NCI-H1436 (cell line): ENCODE results near the gene KLK11.
"Not testable (repeated sequence)": the region's sequence is repeated elsewhere in the genome, so short reads cannot be mapped to it uniquely, and the experiment has no call there.

Experiments used
- DNase-seq: peaks from one replicate; lab custom pipeline; 2025; lab: John Stamatoyannopoulos, UW

KLK11 gene

DNA sequence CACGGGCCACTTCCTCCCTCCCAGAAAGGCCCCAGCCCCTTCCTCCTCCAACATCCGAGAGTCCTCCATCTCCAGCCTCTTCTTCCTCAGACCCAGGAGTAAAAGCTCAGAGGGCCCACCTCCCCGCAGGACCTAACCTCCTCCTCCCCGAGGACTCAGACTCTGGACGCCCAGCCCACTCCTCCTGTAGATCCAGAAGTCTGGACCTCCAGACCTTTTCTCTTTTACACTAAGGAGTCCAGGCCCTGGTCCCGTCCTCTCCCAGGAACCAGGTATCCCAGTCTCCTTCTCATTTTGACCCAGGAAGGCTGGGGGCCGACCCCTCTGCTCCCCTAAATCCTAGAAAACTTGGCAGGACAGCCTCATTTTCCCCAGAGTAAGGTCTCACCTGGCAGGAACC, 23.1 kb downstream of the KLK11 start:
- DNase-seq = no peak

DNA sequence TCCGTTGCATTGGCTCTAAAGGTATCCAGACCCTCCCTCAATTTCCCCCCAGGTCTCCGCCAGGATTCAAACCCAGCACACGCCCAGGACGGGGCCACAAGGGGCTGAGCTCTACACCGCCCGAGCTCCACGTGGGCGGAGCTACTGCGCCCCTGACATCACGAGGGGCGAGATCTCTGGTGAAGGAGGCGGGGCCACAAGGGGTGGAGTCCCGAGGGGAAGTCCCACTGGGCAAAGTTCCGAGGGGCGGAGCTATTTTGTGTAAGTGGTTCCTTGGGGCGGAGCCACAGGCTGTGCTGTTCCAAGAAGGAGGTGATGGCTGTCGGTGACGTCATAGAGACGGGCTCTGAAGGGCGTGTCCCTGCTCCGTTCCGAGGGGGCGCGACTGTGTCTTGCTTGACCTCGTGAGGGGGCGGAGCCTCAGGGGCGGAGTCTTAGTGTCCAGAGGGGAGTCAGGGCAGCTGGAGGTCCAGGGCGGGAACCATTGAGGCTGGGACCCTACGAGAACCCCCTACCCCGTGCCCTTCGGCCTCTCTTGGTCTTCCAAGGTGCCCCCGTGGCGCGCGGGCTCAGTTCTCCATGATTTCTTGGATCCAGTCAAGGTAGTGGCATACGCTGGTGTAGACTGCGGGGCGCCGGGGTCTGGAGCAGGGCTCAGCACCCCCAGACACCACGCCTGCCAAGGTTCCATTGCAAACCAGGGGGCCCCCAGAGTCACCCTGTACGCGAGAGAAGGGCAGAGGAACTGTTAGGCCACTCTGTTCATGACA, 23.7 kb downstream of the KLK11 start:
- peak; percentile 47 for DNase-seq

DNA sequence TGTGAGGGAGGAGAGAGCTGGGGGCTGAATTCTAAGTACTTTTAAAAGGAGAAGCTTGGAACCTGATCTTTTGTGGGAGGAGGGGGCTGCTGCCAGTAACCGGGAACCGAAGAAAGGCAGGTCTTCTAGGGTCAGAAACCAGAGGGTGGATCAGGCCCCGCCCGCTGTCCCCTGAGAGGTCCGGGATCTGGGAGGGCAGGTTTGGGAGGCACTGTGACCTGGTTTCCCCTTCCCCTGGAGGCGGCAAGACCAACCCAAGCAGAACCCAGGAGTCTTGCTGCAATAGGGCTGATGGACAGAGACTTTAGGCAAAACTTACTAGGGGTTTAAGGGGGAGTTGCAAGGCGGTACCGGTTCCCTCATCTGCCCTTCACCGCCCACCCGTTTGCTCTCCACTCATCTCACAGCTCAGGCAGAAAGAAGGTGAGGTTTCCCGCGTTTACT, 24.3 kb downstream of the KLK11 start:
- no peak for DNase-seq

DNA sequence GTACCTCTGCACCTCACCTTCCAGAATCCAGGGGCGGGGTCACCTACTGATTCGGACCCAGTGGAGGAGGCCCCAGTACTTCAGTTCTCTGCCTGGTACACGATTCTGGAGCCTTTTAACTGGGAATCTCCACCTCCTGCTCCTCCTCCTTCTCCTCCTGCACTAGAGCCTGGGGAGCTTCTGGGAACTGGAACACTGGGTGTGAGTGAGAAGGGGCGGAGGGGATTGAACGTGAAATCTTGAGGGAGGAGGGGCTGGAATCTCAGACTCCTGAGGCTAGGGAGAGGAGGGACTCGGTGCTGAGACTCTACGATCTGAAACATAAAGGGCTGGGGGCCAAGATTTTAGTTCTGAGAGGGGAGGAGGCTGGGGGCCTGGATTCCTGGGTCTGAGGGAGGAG, 24.9 kb downstream of the KLK11 start, which contains the start of gene KLK8:
Gene KLK8, minus strand, starts transcription at position 90 of the 400 bp plus-strand sequence. CDS start 437 bp downstream, outside the sequence.
- no peak for DNase-seq

DNA sequence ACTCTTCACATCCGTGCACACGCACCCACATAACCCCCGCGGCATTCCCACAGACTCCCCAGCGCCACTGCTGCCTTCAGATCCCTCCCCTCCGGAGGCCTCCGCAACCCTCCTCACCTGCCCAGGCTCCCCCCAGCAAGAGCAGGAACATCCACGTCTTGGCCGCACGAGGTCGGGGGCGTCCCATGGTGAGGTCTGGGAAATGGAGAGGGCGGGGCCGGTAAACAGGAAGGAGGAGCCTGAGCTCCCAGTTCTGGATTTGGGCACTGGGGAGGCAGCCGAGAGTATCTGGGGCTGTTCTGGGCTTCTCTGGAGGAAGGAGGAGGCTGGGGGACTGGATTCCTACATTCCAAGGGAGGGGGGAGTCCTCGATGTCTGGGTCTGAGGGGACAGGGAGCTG, 25.4 kb downstream of the KLK11 start:
- no peak for DNase-seq

DNA sequence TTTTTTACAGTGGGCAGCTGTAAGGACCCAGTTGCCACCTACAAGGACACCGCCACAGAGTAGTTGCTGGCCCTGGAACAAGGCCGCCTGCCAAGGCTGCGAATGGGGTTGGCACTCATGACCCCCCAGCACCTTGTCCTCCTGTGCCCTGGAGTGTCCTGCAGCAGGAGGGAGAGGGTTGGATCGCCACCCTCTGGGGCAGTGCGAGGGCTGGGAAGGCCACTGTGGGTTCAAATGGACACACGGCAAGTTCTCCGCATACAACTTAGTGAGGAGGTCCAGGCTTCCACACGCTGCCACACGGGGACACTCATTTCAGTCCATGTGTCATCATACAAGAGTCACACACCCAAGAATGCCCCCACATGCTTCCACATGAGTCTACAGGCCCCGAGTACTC, 26.0 kb downstream of the KLK11 start:
- DNase-seq = no peak

DNA sequence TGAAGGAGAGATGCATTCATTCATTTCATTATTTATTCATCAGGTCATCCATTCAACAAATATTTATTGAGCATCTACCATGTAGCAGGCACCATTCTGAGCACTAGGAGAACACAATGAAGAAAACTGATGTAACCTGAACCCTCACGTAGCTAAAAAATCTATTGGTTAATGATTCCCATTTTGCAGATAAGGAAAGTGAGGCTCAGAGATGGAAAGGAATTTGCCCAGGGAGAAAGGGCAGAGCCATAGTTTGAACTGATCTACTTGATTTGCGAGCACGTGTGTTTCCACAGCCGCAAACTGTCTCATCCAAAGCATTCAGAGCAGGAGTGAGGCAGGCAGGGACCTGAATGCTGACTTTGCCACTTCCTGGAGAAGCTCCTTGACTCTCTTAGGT, 27.7 kb downstream of the KLK11 start:
- DNase-seq = no peak

DNA sequence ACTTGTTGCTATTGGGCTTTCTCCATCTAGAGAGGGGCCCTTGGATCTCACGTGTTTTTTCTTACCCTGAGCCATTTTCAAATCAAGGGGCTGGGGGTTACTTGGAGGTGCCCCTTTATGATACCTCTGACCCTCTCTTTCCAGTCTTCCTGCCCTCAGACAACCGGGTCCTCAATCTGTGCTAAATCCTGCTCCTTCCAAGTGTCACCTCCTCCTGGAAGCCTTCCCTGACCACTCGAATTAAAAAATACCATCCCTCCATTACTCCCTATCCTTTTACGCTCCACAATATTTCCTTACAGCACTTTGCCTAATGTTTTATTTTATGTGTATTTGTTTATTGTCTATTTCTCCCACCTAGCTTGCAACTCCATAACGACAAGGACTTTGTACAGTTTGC, 28.4 kb downstream of the KLK11 start:
- DNase-seq = no peak

DNA sequence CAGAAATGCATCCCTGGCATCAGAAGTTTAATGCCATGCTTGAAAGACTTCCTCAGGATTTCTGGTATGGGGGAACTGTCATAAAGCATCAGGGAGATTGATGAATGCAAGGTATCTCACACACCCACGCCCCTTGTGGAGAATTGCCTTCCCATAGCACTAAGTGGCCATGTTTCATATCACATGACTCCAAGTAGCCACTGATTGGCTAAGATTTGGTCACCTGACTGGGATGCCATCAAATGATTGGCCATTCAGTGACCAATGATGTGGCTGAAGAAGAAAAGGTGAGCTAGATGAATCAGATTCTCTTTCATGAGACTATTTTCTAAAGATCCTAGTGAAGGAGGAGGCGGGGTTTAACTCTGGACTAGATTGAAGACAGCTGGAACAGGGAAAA, 32.3 kb downstream of the KLK11 start:
- DNase-seq = no peak

DNA sequence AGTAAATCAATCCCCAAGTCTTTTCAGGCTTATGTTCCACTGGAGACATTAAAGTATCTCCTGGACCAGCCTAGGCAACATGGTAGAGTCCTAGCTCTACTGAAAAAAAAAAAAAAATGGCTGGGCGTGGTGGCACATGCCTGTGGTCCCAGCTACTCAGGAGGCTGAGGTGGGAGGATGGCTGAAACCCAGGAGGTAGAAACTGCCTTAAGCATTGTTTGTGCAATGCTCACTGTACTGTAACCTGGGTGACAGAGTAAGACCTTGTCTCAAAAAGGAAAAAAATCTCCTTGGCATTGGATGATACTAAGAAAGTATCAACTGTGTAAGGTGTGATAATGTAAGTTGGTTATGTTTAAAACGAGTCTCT, 33.8 kb downstream of the KLK11 start:
- no peak for DNase-seq

DNA sequence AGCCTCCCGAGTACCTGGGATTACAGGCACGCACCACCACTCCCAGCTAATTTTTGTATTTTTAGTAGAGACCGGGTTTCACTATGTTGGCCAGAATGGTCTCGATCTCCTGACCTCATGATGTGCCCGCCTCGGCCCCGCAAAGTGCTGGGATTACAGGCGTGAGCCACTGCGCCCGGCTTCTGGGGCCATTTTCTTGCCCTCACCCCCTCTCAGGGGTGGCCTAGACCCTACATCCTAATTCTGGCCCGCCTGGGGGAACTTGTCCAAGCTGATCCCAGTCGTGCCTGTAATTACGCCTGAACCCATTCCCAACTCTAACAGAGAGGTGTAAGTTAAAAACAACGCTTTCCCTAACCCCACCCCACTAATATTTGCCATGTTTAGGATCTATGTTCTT, 42.0 kb downstream of the KLK11 start:
- not testable (repeated sequence) for DNase-seq

DNA sequence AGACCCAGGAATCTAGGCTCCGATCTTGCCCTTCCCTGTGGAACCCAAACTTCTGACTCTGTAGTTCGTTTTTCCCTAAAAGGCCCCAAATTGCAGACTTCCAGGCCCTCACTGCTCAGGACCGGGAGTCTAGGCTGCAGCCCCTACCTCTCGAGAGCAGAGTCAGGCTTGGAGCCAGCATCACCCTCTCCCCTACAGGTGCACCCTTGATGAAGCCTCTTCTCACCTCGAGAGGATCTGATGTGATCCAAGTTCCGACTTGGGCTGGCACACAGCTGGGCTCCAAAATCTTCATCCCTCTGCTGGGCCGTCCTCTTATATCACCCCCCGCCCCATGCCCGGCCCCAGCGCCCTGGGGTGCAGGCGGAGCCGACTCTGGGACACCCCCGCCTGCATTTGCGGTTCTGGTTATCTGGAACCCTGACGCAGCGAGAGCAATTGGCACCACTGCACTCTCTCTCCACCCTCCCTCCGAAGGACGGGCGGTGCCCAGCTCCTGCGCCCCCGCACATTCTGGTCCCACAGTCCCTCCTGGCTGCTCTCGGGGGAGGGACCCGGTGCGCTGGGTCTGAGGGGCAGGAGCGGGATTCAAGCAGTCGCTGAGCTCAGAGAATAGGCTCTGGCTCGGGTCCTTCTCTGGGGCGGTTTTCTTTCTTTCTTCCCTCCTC, 42.7 kb downstream of the KLK11 start, which contains the start of gene KLK7:
Gene KLK7, minus strand, starts transcription at position 293 of the 668 bp plus-strand sequence. CDS start 1,518 bp downstream, outside the sequence.
- no peak for DNase-seq

DNA sequence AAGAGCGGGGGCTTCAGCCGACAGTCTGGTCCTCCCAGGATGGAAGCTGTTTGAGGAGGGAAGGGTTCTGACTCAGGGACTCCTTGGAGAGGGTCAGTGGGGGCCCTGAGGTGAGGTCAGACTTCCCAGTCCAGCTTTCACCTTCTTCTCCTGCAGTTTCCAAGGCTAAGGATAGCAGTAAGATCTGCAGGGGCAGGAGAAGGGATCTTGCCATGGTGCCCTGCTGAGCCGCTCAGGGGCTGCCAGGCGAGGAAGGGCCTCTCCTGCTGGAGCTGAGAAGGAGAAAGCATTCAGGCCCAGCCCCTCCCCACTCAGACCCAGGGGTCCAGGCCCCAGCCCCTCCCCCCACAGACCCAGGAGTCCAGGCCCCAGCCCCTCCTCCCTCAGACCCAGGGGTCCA, 44.2 kb downstream of the KLK11 start:
- no peak for DNase-seq

DNA sequence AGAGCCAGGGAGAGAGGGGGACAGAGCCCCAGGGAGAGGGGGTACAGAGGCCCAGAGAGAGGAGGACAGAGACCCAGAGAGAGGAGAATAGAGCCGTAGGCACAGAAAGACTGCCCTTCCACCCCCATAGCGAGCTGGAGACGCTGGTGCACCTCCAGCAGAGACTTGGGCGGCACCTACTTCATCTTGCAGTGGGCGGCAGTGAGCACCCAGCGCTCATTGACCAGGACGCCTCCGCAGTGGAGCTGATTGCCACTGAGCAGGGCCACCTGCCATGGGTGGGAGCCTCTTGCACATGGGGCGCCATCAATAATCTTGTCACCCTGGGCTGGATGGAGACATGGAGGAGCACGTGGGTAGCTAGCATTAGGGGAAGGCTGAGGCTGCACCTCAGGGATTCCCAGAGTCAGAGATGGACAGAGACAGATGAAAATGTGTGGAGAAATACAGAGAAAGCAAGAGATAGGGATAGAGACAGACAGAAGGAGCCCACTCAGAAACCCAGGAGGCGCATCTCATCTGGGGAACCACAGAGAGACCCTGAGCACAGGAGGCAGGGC, 44.7 kb downstream of the KLK11 start:
- DNase-seq = no peak

DNA sequence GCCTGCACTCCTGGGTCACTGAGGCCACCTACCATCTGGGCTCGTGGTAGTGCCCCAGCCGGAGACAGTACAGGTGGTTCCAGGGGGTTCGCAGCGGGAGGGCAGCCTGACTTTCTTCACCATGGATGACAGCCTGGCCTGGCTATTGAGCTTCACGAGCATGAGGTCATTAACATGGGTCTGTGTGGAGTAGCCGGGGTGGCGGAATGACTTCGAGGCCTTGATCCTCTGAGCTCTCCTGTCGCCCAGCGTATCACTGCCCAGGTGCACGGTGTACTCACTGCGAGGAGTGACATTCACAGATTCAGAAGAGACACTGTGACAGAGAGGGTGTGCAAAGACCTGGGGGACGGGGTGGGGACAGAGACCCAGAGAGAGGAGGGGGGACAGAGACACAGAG, 46.2 kb downstream of the KLK11 start:
- no peak for DNase-seq

DNA sequence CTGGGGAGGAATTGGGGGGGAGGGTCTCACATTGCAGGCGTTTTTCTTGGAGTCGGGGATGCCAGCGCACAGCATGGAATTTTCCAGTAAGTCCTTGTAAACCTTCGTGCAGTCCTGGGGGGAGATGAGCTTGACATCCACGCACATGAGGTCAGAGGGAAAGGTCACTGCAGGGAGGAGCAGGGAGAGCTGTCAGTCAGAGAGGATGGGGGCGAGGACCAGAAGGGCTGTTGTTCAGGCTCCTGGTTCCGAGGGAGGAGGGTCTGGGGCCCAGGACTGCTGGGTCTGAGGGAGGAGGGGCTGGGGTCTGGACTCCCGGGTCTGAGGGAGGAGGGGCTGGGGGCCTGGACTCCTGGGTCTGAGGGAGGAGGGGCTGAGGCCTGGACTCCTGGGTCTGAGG, 46.7 kb downstream of the KLK11 start:
- no peak for DNase-seq

DNA sequence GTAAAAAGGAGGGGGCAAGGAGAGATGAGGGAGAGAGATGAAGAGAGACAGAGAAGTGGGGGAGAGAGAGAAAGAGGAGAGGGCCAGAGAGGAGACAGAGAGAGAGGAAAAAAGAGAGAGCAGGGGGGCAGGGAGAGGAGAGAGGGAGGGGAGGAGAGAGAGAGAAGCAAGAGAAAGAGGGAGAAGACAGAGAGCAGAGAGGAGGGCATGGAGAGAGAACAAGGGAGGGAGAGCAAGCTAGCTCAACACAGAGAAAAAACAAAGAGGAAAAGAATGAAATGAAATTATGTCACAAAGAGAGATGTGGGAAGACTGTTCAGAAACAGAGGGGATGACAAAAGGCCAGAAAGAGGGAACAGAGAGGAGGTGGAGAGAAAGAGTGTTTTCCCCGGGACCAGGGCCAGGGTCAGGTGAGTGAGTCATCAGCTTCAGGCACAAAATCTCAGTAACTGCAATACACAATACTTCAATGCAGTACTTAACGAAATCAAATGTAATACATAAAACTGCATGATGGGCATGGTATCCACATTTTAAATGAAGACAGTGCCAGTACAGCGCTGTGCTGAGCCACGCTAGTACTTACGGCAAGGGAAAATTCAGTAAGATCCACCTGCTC, 47.5 kb downstream of the KLK11 start:
- DNase-seq = no peak

DNA sequence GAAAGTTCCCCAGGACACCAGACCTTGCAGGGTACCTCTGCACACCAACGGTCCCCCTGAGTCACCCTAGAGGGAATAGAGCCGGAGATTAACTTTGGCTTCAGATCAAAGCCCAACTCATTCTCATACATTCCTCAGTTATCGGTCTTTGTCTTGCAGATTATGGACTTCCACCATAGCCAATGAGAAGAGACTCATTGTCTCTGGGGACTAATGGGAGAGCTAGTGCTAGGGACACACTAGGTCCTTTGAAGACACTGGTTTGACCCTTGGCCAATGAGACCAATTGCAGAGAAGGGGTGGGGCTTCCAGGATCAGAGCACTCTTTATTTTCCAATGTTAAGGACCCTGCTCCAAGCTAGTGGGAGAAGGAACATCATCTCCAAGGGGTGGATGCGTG, 48.8 kb downstream of the KLK11 start:
- no peak for DNase-seq

DNA sequence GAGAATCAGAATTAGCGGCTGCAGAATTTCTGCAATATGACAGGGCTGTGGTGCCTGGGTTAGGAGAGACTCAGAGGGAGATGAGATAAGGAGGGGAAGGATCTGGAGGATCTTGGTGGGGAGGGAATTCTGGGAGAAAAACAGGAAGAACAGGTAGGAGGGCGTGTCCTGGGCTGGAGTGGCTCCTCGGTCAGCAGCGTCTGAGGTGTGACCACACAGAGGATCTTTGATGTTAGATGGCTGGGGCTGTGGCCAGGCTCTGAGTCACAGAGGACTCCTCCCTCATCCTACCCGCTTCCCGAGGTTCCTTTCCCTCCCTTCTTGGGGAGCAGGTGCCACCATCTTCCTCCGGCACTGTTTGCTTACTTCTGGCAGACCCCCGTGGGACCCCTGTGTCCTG, 50.6 kb downstream of the KLK11 start:
- DNase-seq = no peak

DNA sequence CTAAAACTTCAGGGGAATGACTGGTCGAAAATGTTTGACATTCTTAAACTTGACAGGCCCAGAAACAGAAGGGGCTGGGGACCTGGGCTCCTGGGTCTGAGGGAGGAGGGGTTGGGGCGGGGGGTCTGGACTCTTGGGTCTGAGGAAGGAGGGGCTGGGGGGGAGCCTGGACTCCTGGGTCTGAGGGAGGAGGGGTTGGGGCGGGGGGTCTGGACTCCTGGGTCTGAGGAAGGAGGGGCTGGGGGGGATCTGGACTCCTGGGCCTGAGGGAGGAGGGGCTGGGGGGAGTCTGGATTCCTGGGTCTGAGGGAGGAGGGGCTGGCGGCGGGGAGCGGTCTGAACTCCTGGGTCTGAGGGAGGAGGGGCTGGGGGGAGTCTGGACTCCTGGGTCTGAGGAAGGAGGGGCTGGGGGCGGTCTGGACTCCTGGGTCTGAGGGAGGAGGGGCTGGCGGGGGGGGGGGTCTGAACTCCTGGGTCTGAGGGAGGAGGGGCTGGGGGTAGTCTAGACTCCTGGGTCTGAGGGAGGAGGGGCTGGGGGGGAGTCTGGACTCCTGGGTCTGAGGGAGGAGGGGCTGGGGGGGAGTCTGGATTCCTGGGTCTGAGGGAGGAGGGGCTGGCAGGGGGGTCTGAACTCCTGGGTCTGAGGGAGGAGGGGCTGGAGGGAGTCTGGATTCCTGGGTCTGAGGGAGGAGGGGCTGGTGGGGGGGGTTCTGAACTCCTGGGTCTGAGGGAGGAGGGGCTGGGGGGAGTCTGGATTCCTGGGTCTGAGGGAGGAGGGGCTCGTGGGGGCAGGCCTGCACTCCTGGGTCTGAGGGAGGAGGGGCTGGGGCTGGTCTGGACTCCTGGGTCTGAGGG, 51.5 kb downstream of the KLK11 start:
- no peak for DNase-seq

DNA sequence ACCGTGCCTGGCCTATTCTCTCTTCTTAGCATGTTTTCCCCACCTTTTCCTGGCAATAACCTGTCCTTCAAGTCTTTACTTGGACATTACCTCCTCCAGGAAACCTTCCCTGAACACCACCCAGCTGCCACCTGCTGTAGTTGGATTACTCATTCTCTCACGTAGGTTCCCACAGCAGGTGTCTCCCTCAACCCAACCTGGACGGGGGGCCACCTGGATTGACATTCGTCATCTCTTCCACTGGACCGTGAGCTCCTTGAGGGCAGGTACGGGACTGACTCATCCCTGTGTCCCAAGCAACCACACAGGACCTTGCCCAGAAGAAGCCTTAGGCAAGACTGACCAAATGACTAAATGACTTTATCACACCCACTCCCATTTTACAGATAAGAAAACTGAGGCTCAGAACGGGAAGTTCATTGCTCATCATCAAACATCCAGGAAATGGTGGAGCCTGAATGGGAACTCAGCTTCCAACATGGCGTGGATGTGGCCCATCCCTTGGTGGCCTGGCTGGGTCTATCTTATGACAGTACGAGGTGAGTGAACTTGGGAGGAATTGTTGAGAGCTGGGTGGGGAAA, 53.5 kb downstream of the KLK11 start:
- no peak for DNase-seq
